Activated CD4-positive, alpha-beta T cell treated with anti-CD3 and anti-CD28 coated beads for 48 hours (primary cell): ENCODE data around the gene SAMD11.

Experiments used
- DNase-seq: peaks from one replicate; pipeline ENCODE4 v3.0.0-alpha.2; 2020

The SAMD11 gene

DNA sequence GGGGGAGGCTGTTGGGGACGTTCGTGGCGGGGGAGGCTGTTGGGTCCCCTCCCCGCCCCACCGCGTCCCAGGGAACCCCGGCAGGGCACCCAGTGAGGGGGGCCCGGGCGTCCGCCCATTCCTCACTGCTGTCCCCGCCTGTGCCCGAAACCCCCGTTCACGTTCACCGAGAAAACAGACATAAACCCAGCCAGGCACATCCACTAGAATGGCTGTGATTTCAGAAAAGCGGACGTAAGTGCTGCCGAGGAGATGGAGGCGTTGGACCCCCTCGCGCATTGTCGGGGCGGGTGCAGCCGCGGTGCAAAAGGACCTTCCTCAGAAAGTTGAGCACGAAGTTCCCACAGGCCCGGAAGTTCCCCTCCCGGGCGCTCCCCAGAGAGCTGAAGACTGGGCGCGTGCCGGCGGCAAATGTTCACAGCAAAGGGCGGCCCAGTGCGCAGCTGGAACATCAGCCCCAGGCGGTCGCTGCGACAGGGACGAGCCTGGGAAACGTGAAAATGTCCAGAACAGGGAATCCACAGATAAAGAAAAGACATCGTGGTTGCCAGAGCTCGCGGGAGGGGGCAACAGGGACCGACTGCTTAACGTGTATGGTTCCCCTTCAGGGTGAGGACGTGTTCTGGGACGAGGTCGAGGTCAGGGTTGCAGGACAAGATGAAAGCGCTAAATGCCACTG, 18.5 kb upstream of the SAMD11 start:
- peak; percentile 32 for DNase-seq

DNA sequence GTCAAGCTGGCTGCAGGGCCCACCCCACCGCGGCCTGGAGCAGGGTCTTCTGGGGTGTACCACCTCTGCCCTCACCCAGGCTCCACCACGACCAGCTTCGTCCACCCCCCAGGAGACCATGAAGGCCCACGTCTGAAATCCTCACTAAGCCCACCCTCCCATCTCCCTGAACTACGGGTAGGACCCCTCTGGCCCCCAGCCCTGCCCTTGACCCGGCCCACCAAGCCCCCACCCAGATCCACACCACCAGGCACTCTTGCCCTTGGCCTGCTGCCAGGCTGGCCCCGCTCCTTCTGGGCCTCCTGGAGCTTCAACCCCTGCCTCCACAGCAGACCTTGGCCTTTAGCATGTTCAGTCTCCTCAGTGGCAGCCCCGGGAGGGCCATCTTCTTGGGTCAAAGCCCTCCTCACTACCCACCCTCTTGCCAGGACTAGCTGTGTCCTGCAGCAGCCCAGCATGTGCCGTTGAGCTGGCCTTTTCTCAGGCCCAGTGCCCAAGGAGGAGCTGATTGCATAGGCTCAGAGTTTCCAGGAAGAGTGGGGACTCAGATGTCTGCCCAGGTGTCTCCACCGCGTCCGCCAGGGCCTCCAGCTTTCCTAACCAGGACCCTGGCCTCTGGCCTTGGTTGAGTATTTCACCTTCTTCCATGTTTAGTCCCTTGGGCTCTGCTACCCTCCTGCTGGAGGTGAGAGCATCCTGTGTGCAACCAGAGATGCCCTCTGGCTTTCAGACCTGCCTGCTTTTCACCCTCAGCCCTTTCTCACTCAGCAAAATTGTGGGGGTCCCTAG, 17.7 kb upstream of the SAMD11 start:
- peak; percentile 3 for DNase-seq

GRCh38 chr1:906600-907420, 16.9 kb upstream of the SAMD11 start:
- peak; percentile 52 for DNase-seq

GRCh38 chr1:907611-908451, 15.9 kb upstream of the SAMD11 start:
- no peak for DNase-seq

- no peak for DNase-seq
Observed at GRCh38 chr1:908661-909060, 15.1 kb upstream of the SAMD11 start.

DNA sequence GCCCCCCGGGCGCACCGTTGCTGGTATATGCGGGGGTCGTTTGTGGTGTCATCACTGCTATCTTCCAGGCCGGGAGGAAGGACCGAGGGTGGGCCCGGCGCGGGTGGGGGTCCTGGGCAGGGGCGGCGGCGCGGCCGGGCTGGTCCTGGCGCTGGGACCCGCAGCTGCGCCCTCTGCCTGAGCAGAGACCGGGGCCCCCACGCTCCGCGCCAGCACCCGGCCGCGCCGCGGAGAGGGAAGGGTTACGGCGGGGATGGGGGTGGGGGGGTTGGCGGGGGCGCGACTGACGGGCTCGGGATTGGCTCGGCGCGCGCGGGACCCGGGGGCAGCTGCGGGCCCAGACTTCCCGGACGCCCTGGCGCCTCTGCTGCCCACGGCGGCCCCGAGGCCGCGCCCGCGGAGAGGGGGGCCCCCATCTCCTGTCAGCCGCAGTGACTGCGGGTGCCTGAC, 13.8 kb upstream of the SAMD11 start:
- DNase-seq: no peak

DNA sequence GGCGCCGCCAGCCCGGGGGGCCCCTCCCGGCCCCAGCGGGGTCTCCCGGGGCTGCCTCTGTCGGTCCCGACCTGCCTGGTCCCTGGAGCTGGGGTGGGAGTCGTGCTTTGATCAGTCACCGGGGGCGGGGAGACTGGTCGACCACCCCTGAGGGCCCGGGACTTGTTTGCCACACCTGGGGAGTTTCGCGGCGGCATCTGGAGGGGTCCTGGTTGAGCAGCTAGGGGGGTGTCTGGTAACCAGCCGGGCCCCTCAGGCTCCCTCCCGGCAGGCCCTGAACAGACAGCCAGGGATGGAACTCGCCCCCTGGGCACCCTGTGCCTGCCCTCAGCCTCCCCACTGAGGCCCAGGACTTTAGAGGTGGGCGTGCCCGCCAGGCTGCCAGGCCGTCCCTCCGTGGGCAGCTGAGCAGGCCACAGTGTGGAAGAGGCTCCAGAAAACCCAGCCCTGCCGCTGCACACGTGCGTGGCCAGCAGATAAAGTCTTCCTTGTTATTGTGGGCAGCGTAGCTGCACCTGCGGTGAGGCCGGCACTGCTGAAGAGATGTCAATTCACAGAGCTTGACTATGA, 13.3 kb upstream of the SAMD11 start:
- DNase-seq: peak; percentile 3

DNA sequence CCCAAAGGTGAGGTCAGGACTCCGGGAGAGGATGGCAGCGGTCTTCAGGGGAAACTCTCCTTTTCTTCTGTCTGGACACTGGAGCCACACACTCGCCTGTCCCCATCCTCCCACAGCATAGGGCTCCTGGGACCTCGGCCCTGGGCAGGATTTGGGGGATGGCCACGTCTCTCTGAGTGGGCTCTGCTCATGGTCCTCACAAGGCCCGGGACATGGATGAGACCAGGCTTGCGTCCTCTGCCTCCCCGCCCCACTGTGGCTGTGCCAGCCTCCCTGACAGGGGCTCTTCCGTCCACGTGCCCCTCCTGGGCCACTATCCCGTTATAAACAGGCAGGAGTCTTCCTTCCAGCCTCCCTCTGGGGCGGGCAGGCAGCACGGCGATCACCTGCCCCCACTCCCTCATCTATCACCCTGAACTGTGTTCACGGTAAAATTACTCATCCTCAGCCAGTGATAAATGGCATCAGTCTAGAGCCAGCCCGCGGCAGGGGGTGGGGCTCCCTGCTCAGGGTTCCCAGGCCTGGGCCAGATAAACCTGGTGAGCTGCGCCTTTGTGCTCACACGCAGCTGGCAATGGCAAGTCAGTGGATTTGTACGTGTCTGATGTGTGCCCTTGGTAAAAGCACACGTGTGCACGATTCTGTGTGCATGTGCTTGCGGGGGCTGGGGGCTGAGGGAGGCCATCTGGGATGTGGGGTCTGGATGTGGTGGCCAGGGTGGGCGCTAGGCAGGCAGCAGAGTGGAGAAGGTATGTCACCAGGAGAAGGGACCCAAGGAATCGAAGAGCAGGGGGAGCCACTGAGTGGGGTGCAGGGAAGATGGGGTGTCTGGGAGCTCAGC, 12.6 kb upstream of the SAMD11 start:
- DNase-seq: peak; percentile 57

GRCh38 chr1:911875-912739, 11.6 kb upstream of the SAMD11 start:
- peak; percentile 1 for DNase-seq

DNA sequence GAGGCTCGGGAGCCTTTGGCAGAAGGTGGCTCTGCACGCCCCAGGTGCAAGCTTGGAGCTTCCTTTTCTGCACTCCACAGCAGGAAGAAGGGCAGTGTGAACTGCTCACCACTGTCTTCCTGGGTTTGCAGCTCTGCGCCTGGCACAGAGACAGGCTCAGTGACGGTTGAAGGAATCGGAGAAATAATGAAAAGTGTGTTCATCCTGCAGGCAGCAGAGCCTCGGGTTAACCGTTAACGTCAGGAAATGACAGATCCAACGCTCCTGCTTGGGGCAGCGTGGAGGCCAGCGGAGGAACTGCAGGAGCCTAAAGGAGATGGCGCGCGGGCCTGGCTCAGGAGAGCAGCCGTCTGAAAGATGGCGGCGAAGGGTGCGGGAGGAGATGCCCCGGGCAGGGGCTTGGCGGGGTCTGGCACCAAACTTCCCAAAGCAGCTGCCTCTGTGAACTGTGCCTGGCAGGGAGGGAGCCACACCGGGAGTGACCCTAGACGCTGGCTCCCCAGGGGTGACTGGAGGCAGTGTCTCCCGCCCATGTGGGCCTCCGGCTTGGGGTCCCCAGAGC, 10.9 kb upstream of the SAMD11 start:
- DNase-seq: peak; percentile 44

GRCh38 chr1:913491-914130, 10.1 kb upstream of the SAMD11 start:
- no peak for DNase-seq

- DNase-seq: no peak
Observed at GRCh38 chr1:914131-914890, 9.4 kb upstream of the SAMD11 start.

DNA sequence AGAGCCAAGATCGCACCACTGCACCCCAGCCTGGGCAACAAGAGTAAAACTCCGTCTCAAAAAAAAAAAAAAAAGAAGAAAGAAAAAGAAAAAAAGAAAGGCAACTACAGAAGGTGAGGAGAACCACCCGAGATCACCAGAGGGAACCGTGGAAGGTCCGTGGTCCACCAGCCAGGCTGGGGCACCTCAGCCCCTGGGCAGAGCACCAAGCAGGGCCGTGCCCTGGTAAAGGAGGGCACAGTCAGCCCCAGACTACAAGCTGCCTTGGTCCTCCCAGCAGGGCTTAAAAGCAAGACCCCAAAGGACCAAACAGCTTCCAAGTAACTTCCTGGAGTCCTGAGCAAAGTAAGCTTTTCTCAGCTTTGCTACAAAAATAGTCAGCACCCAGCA, 8.8 kb upstream of the SAMD11 start:
- DNase-seq: no peak

DNA sequence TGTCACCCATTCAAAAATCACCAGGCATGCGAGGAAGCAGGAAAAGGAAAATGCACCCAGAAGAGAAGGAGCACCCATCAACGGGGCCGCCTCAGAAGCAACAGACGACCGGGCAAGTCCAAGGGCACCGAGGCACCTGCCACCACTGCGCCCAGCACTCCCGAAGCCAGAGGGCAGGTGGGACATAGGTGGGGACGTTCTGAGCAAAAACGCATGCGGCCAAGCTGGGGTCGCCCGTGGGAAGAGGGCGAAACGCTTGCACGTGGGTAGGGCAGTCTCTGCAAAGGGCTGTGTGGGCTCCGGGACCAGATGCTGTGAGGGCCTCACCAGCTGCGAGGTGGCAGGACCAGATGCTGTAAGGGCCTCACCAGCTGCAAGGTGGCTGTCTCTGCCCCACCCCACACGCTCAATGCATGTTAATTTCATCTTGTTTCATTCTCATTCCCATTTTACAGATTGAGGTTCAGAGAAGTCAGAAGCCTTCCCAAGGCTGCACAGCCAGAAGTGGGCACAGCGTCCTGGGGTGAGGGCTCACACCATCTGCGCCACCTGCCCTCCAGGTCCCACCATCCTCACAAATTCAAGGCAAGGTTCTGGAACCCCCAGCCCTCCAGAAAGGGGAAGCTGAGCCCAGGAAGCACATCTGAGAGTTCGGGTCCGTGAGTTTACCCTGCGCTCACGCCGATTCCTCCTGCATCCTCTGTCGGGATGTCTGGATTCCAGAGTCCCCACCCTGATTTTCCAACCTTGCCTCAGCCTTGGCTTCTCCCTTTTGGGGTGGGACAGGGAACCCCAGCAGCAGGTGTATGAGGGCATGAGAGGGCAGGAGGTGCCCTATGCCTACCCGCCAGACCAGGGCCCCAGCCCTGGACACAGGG, 8.2 kb upstream of the SAMD11 start:
- DNase-seq: no peak

DNA sequence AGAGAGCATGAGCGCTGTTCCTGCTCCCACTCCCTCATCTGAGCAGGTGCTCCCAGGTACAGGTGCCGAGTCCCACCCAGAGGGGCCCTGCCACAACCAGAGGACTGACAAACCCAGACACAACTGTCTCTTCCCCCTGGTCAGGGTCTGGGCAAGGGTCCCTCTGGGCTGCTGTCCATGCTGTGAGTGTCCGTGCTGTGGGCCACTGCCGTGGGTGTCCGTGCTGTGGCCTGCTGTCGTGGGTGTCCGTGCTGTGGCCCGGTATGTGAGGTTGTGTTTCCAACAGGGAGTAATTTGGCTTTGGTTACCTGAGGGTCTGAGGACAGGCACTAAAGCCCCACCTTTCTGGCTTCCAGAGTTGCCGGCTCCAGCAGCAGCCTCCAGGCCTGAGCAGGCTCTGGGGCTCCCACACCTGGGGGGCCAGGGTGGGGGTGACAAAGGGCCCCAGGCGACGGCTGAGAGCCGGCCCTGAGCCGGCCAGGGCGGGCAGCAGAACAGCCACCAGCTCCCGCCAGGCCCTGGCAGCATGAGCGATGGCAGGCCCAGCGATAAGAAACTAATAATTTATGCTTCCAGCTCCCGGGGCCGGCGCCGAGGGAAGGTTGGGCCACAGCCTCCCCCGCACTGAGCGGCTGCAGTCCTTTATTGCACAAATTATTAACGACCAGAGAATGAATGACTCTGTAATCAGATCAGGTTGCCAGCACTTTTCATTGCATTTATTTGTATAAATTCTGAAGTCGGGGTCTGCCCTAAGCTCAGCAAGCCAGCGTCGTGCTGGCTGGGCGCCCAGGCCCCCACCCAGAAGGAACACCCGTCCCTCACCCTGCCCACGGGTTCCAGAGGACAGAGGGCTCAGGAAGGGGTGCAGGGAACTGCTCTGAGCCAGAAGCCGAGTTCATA, 7.3 kb upstream of the SAMD11 start:
- no peak for DNase-seq

DNA sequence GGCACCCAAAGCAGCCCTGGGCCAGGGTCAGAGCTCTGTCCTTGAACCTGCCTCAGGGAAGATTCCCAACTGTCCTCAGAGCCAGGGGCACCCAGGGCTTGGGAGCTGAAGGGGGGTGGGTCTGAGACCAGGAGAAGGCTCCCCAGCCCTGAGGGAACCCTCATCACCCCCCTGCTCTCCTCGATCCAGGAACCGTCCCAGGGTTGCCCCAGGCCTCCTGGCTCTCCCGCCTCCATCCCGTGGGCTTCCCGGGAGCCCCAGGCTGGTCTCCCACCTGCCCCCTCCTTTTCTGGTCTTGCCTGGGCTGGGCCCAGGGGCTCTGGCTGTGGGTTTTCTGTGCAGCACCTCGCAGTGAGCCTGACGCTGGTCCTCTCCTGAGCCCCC, 6.7 kb upstream of the SAMD11 start:
- no peak for DNase-seq
